A673 (cell line): ENCODE results near the gene MRPL40. TPM values are rescaled to one million over a fixed set of nuclear protein-coding genes. Genes with fewer than 3 reads are reported as not detected.
"Not testable (repeated sequence)": the region's sequence is repeated elsewhere in the genome, so short reads cannot be mapped to it uniquely, and the experiment has no call there.

ENCODE experiments used
- BruUV-seq: library from RNA; stranded (reverse); fragments of 400-500 nt; replicated peaks from 2 replicates; lab custom pipeline; 2021; lab: Mats Ljungman, UMichigan
- CTCF ChIA-PET: fragments of 300-600 bp; sonication (Branson Sonifier 250); formaldehyde crosslinking; loops from one replicate; lab custom pipeline; 2022; ENCODE audit warnings: antibody characterized with exemption; lab: Charles Lee
- POLR2A ChIA-PET: fragments of 300-600 bp; sonication (Branson Sonifier 250); formaldehyde crosslinking; loops from one replicate; lab custom pipeline; 2022; ENCODE audit warnings: antibody characterized with exemption; ENCODE audit not compliant: low non-redundant PET; lab: Charles Lee
- DNase-seq: peaks from one replicate; pipeline ENCODE4 v3.0.0-alpha.2; 2015; ENCODE audit warnings: low spot score
- H3K27ac ChIP-seq: fragments of 200-600 bp; sonication (generic); 2 replicates; pipeline ENCODE4 v1.5.1; 2016; ENCODE audit warnings: mixed run types, low read depth, mild to moderate bottlenecking, mixed read lengths, antibody characterized with exemption, low read length; ENCODE audit not compliant: poor library complexity, severe bottlenecking
- H3K27me3 ChIP-seq: fragments of 200-600 bp; sonication (generic); replicated peaks from 2 replicates; pipeline ENCODE4 v1.6.1; 2017; ENCODE audit warnings: mixed run types, low read depth, mild to moderate bottlenecking, mixed read lengths, antibody characterized with exemption, low read length; ENCODE audit not compliant: insufficient read depth, poor library complexity
- H3K36me3 ChIP-seq: fragments of 200-600 bp; sonication (generic); 2 replicates; pipeline ENCODE4 v1.6.1; 2016; ENCODE audit warnings: mixed run types, mild to moderate bottlenecking, mixed read lengths, antibody characterized with exemption, low read length; ENCODE audit not compliant: insufficient read depth, poor library complexity, severe bottlenecking
- H3K4me1 ChIP-seq: fragments of 200-600 bp; sonication (generic); 2 replicates; pipeline ENCODE4 v1.6.1; 2017; ENCODE audit warnings: mixed run types, mild to moderate bottlenecking, mixed read lengths, antibody characterized with exemption, low read length; ENCODE audit not compliant: insufficient read depth, poor library complexity, severe bottlenecking
- H3K4me3 ChIP-seq: fragments of 200-600 bp; sonication (generic); 2 replicates; pipeline ENCODE4 v1.5.1; 2016; ENCODE audit warnings: low read depth, mixed run types, mild to moderate bottlenecking, mixed read lengths, low read length; ENCODE audit not compliant: poor library complexity, severe bottlenecking
- H3K9me3 ChIP-seq: fragments of 200-600 bp; sonication (generic); 2 replicates; pipeline ENCODE4 v1.6.1; 2016; ENCODE audit warnings: mixed run types, low read depth, mild to moderate bottlenecking, mixed read lengths, antibody characterized with exemption, low read length; ENCODE audit not compliant: poor library complexity, severe bottlenecking
- EZH2 ChIP-seq: fragments of 200-600 bp; sonication (generic); IDR thresholded peaks from 2 replicates; pipeline ENCODE4 v1.6.1; 2017; ENCODE audit warnings: borderline replicate concordance, low read depth, mild to moderate bottlenecking, mixed read lengths, antibody characterized with exemption, low read length; ENCODE audit not compliant: poor library complexity, severe bottlenecking
- intact Hi-C: fragments of 100-400 bp; cut with micrococcal nuclease; formaldehyde crosslinking; loops from one replicate; pipeline ENCODE4 v1.10.0; 2022; ENCODE audit not compliant: unreplicated experiment
- total RNA-seq: library from RNA; stranded (reverse); gene quantifications from 2 replicates; pipeline ENCODE4 v1.2.3, GENCODE V29; 2021
- TF ChIP-seq, protein P1 (sequence below): fragments of 300-800, 200-600 bp; sonication (generic); conservative IDR thresholded peaks from 2 replicates; pipeline ENCODE4 v1.5.1; 2017; ENCODE audit warnings: low read depth, mild to moderate bottlenecking, antibody characterized with exemption, low read length, moderate library complexity, mixed read lengths

The MRPL40 gene
- total RNA-seq, 1 experiment from 2014 or later = 21.9 TPM

DNA sequence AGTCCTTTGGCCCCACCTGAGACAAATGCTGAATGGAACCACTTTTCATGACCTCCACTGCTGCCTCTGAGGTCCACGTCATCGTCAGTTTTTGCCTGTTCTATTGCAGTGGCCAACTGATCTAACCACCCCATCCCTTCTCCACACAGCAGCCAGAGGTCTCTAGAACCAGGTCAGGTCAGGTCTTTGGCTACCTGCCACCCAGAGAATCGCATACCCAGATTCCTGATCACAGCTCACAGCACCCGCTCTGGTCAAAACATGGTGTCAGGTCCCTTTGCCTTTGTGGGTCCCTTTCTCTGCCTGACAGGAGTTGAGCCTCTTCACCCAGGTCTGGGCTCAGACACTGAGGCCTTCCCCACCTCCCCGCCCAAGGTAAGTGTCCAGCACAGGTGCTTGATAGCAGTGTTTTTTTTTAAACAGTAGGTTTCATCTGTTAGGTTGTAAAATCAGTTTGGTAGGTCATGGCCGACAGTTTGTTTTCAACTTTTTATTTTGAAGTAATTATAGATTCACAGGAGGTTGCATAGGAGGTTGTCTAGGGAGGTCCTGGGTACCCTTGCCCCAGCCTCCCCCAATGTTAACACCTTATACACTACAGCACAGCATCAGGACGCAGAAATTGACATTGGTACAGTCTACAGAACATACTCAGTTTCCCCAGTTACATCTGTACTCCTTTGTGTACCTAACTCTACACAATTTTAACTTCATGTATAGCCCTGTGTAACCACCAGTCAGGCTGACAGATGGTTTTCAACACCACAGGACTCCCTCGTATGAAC, 8.3 kb downstream of the MRPL40 start:
- POLR2A ChIA-PET = no interaction called here
- CTCF ChIA-PET = no interaction called here
- BruUV-seq = no TSS peak

DNA sequence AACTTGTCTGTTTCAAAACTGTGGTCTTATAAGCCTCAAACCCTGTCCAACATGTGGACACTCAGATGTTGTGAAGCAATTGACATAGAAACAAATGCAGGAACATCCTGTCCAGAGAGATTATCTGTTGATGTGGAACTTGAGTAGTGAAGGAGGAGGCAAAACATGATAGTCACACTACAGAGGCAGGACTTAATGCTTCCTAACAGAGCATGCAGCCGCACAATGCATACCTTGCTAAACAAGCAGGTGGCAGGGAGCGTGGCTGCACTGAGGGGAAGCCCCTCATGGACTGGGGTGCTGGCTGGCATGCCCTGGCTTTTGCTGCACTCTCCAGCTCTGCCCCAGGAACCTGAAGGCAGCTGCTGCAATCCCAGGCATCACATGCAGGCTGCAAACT, 9.8 kb downstream of the MRPL40 start:
- Histone ChIP-seq H3K4me3 (no peak overlapping the region), H3K4me1 (no peaks in the 10 kb centered on the region), H3K9me3 (no peaks in the 10 kb centered on the region), H3K27ac (no peak overlapping the region), H3K36me3 (peaks cover 22% of the 10 kb centered on the region), H3K27me3 (no peaks in the 10 kb centered on the region)
- intact Hi-C loops = no loop called here
- ChIA-PET CTCF (no interaction called here), POLR2A (no interaction called here)
- no peak for DNase-seq
- TF ChIP-seq, protein P1, sequence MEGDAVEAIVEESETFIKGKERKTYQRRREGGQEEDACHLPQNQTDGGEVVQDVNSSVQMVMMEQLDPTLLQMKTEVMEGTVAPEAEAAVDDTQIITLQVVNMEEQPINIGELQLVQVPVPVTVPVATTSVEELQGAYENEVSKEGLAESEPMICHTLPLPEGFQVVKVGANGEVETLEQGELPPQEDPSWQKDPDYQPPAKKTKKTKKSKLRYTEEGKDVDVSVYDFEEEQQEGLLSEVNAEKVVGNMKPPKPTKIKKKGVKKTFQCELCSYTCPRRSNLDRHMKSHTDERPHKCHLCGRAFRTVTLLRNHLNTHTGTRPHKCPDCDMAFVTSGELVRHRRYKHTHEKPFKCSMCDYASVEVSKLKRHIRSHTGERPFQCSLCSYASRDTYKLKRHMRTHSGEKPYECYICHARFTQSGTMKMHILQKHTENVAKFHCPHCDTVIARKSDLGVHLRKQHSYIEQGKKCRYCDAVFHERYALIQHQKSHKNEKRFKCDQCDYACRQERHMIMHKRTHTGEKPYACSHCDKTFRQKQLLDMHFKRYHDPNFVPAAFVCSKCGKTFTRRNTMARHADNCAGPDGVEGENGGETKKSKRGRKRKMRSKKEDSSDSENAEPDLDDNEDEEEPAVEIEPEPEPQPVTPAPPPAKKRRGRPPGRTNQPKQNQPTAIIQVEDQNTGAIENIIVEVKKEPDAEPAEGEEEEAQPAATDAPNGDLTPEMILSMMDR = no peak
- TF ChIP-seq EZH2 = no peak
- no TSS peak for BruUV-seq

More for the DNA sequence above, 8.3 kb downstream of the MRPL40 start:
- no peak for TF ChIP-seq EZH2
- TF ChIP-seq, protein P1 = no peak
- Histone ChIP-seq H3K4me3 (no peak overlapping the region), H3K27me3 (no peaks in the 10 kb centered on the region), H3K36me3 (peaks cover 24% of the 10 kb centered on the region), H3K27ac (no peak overlapping the region), H3K4me1 (no peaks in the 10 kb centered on the region), H3K9me3 (no peaks in the 10 kb centered on the region)
- no peak for DNase-seq
- intact Hi-C loops = no loop called here

DNA sequence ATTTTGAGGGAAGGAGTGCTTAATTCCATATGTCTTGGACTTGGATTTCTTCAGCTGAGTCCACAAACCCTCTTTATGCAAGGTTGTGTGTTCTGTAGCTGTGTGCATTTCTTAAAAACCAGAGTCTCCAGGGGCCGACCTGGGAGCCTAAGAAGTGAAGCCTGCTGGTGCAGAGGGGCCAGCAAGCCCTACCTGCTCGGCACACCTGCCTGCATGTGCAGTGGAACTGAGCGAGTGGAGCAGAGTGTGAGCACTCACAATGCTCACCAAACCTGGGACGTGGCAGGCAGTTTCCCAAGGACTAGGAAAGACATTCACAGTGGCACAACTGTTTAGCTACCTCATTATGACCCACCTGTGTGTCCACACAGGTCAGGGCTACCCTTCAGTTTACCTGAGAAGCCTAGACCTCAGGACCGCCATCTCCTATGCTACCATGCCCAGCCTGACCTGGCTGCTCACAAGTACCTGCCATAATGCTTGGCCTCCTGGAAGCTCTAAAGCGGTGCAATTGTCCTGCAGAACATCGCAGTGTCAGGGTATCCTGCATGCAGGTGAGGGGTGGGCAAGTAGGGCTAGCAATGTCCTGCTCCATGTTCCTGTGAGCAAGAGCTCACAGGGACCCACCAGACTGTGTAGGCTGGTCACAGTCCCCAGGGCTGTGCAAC, 11.3 kb downstream of the MRPL40 start:
- Histone ChIP-seq H3K27ac (no peak overlapping the region), H3K9me3 (no peaks in the 10 kb centered on the region), H3K4me3 (no peak overlapping the region), H3K27me3 (no peaks in the 10 kb centered on the region), H3K4me1 (peaks cover 6% of the 10 kb centered on the region), H3K36me3 (peaks cover 22% of the 10 kb centered on the region)
- intact Hi-C loops = no loop called here
- DNase-seq = no peak
- ChIA-PET CTCF (no interaction called here), POLR2A (no interaction called here)
- no TSS peak for BruUV-seq
- TF ChIP-seq EZH2 = no peak
- TF ChIP-seq, protein P1 = no peak

DNA sequence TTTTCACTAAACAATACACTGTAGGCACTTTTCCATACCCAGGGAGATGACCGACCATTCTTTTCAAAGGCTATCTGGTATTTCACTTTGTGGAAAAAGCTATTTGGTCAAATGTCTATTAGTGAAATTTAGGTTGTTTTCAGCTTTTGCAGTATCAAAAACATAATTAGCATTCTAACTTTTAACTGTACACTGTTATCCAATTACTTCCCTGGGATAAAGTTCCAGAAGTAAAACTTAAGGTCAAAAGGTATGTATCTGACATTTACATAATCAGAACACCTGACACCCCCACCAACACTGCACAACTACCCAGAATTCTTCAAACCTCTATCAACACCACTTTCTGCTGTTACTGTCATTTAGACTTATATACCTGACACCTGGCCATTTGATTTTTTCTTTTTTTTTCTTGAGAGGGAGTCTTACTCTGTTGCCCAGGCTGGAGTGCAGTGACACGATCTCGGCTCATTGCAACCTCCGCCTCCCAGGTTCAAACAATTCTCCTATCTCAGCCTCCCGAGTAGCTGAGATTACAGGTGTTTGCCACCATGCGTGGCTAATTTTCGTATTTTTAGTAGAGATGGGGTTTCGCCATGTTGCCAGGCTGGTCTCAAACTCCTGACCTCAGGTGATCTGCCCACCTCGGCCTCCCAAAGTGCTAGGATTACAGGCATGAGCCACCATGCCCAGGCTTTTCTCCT, 13.1 kb downstream of the MRPL40 start:
- CTCF ChIA-PET = interaction anchor here (0.5 kb wide), 1 partner anchor 1366 kb away, joined by 3 read pairs; no protein-coding TSS in a partner anchor
- intact Hi-C loops, BruUV-seq: not testable (repeated sequence)

More for the DNA sequence above, 13.1 kb downstream of the MRPL40 start:
- H3K27ac ChIP-seq, H3K9me3 ChIP-seq, H3K27me3 ChIP-seq, H3K4me3 ChIP-seq, DNase-seq, H3K4me1 ChIP-seq, POLR2A ChIA-PET: not testable (repeated sequence)
- peaks cover 22% of the 10 kb centered on the region for H3K36me3 ChIP-seq
